Dermis microvascular lymphatic vessel endothelial cell (primary cell): ENCODE results near the gene DENND1B. TPM values are rescaled to one million over a fixed set of nuclear protein-coding genes. Genes with fewer than 3 reads are reported as not detected.
"Not testable (repeated sequence)": the region's sequence is repeated elsewhere in the genome, so short reads cannot be mapped to it uniquely, and the experiment has no call there.

ENCODE experiments used
- DNase-seq, 2 donors: peaks; one replicate each; pipeline versions ENCODE4 v3.0.0 to v3.0.0-alpha.2; 2010; ENCODE audit warnings: low read depth in 2 of 2
- total RNA-seq: library from RNA; depleted of rRNA; stranded (reverse); fragments of >200 nt; gene quantifications from 2 replicates; pipeline ENCODE4 v1.2.1, GENCODE V29; 2014

Gene DENND1B
- total RNA-seq, 1 donor from 2014 or later: 2.2 TPM

GRCh38 chr1:197557302-197557701 lies 218.0 kb downstream of the DENND1B start:
- DNase-seq: no peak

GRCh38 chr1:197553281-197553680 lies 222.0 kb downstream of the DENND1B start:
- no peak for DNase-seq

DNA sequence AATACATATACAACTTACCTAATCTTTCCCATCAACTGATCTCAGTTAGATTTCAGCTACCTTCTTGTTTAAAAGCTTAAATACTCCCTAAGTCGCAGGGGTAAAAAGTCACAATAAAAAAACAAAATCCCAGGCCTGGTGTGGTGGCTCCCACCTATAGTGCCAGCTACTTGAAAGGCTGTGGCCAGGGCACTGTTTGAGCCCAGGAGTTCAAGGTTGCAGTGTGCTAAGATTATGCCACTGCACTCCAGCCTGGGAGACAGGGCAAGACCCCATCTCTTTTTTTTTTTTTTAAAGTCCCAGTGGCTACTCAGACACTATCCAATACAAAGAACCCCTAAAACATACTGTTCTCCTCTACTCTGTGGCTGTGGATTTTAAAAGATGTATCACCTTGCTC lies 228.3 kb downstream of the DENND1B start:
- no peak for DNase-seq

- DNase-seq: no peak
These were observed 230.7 kb downstream of the DENND1B start for GRCh38 chr1:197544553-197544952.

DNA sequence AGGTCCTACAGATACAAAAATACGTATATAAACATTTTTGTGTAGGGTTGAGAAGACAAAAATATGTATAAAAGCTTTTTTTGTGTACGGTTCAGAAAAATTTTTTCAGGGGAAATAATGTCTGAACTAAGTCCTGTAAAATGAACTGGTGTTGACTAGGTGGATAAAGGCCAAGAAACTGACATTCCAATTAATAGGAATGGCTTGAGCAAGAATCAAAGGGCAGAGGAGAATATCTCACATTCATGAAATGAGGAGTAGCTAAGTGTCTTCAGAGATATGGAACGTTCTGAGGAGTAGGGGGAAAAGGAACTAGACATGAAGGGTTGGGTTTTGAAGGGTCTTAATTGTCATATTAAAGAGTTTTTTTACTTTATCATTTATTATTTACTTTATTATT lies 231.2 kb downstream of the DENND1B start:
- DNase-seq: no peak

DNA sequence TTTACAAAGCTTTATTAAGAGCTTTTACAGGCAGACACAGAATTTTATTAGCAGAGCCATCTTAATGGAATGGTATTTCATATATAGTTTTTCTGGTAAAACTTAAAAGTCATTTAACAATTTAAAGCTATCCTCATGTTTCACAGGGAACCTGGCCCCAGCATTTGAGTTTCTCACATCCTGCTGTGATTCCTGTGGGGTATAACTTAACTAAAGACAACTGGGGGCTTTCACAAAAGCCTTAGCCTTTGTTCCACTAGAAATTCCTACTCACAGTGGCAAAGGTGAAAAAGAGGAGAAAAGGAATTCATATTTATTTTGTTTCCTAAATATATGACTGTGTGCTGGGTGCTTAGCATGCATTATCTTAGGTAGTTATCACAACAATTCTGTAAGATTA lies 233.9 kb downstream of the DENND1B start:
- no peak for DNase-seq

GRCh38 chr1:197526736-197527371 lies 248.4 kb downstream of the DENND1B start:
- peak; percentile 20 to 42 for DNase-seq

- DNase-seq: peak; percentile 4 to 22
These were observed 254.1 kb downstream of the DENND1B start for GRCh38 chr1:197521118-197521739.

DNA sequence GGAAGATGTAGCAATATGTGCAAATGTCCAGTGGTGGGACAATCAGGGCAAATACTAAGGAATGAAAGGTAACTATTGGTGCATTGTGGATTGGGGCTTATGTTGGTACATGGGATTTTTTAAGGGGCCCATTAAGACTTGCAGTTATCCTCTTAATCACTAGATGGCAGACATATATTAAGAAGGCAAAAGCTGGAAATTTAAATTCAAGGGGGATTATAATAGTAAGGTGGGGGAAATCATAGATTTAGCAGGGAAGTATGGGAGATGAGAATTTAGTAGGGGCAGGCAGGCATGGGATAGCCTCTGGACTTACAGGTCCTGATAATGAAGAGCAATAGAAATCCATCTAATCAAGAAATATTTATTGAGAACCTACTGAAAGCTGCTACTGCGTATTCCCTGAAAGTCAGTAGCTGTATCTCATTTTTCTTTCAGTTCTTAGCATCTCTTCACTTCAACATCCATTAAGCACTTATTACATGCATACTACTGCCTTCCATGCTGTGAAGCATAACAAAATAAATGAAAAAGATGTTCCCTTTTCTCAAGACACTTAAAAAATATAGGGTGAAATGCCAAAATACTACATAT lies 255.4 kb downstream of the DENND1B start:
- peak in 1 of 2 donors; percentile 22 for DNase-seq

- DNase-seq: no peak
These were observed 259.9 kb downstream of the DENND1B start for GRCh38 chr1:197515421-197515820.

DNA sequence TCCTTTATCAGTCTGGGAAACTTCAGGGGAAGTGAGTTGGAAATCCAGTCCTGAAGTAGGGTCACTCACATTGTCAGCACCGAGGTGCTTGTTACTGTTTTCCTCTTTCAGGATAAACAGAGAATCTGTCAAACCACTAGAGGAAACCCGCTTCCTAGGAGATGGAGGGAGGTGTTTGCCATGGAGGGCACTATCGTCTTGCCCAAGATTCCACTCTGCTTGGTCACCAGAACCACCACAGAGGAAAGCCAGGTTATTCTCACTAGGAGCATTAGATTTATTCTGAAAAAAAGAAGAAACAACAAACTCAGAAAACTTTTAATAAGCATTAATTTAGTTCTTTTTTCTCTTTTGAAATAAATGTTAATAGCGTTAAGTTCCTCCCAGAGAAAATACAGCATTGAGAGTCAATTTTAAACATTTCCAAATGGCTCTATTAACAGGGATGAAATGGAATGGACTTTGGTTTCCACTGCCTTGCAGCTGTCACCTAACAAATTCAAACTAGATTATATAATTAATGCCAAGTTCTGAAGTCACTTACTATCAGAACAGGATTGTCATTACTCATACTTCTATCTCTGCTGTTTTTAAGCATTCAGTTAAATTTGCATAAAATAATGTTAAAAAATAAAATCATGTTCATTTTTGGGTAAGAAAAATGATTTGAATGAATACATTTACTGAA lies 264.4 kb downstream of the DENND1B start:
- DNase-seq: no peak

DNA sequence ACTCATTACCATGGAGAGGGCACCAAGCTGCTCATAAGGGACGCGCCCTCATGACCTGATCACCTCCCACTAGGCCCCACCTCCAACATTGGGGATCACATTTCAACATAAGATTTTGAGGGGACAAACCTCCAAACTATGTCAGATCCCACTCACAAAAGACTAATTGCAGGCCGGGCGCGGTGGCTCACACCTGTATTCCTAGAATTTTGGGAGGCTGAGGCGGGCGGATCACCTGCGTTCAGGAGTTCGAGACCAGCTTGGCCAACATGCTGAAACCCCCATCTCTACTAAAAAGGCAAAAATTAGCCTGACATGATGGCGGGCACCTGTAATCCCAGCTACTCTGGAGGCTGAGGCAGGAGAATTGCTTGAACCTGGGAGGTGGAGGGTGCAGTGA lies 278.6 kb downstream of the DENND1B start:
- no peak for DNase-seq

- DNase-seq: not testable (repeated sequence)
These were observed 283.8 kb downstream of the DENND1B start for GRCh38 chr1:197491505-197491904.

- DNase-seq: peak; percentile 12 to 36
These were observed 288.3 kb downstream of the DENND1B start for GRCh38 chr1:197486946-197487345.

GRCh38 chr1:197485790-197486189 lies 289.5 kb downstream of the DENND1B start:
- DNase-seq: peak in 1 of 2 donors; percentile 2

GRCh38 chr1:197481101-197481500 lies 294.2 kb downstream of the DENND1B start:
- peak in 1 of 2 donors; percentile 1 for DNase-seq

DNA sequence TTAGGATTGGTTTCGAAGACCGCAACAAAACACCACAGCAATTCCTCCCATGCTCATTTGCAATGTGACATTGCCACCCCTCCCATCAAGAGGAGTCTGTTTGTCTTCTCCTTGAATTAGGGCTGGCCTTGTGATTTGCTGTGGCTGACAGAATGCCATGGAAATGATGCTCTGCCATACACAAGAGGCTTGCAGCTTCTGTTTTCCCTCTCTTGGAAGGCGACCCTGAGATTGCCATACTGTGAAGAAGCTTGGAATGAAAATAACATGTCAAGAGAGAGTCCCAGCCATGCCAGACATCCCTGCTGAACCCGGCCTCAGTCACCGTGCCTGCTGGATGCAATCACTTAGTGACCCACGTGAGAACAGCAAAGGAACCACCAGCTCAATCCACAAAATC lies 294.8 kb downstream of the DENND1B start:
- no peak for DNase-seq

- no peak for DNase-seq
These were observed 303.1 kb downstream of the DENND1B start for GRCh38 chr1:197472141-197472540.

DNA sequence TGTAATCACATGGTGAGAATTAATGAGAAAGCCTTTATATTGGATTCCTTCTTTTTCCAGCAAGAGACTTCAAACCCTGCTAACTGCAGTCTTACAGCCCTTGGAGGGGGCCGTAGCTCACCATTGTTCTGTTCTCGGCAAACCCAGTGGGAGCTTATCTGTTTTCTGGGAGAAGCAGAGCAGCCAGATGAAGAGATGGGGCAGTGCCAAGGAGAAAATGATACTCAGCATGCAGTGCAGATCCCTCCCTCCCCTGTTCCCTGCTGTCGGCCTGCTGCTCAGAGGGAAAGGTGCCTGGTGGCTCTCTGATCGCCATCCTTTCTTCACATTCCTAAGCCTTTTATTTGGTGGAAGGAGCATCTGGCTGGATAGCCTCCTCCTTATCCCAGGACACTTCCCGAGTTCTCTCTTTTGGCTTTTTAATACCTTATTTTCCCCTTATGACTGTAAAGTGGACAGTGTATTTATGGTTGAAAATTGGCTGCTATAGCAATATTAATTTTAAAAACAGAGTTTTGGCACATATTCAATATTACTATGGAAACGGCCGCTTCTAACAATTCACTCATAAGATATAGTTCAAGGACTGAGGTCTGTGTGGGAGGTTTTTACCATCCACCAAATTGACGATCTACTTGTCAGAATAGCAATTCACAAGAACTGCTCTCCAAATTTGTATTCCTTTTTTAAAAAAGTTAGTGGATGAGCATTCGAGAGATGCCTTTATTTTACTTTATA lies 303.9 kb downstream of the DENND1B start:
- DNase-seq: no peak

DNA sequence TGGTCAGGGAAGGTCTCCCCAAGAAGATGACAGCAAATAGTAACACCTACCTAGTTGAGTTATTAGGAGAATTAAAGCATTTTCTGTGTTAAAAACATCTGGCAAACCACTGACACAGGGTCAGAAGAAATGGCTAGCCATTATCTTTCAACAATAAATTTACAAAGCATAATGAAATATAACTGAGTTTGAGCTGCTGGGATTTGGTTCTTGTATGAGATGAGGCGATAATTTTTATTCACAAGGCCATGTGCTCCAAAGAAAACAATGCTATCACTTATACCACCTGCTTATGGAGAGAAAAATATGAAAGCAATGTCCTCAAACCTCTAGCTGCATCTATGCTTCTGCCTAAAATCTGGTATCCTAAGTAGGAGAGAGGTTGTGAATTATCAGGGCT lies 304.9 kb downstream of the DENND1B start:
- DNase-seq: no peak

DNA sequence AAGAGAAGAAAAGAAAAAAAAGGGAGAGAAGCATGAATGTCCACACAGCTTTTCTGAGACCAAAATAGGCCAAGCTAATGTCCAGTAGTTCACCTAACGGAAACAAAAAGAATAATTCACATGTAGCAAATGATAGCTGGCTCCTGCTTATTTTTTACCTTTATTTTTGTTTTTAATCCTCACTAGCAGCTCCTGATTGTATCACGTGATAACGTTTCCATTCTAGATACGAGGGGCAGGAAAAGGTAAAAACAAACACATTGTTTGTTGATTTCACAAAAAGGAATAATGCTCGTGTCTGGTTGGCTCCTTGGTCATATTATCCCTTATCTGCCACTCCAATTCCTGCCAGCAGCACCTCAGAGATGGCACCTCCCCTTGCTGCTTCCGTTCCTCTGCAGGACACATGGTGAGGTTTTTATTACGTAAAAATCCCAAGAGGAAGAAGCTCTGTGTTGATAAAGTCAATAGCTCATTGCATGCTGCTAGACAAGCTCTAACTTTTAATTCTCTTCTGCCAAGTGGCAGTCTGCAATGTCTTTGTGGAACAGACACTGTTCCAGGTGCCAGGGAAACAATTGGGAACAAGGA lies 305.6 kb downstream of the DENND1B start:
- DNase-seq: no peak
